Measurements from ENCODE around the gene MED28.

Gene MED28

DNA sequence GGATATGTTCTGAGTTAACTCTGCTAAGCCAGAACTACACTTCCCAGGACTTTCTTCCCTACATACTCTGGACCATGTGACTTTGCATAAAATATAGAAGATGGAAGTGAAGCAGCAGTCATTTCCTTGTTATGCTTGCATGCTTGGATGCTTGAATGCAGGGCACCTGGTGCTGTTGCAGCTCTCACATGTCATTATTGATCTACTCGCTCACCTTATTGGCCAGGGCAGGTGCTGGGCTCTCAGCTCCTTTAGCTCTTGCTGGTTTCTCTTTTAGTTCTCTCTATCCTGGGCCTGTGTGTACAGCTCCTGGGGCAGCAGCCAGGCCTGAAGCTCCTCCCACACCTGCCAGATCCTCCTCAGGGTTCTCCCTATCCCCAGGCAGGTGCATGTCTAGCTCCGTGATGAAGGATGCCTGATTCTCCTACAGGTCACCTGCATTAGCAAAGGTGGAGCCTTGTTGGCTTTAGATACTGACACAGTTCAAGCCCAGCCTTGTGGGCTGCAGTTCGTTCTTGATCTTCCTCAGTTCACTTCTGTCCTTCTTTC, 53.3 kb downstream of the MED28 start:
- DNase-seq: no peak

DNA sequence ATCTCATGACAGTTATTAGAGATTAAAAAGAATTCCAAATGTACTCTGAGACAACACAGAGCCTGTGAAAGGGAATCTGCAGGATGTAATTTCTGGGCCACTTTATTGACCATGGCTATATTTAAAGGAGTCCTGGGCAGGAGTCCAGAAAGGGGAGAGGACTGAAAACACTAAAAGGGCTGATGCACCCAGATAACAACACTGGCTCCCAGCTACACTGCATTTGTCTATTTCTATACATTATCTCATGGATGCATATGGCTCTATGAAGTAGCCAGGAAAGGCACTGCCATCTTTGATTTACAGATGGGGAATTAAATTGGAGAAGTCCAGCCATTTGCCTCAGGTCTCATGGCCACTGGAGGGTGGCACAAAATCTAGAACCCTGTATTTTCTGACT, 56.0 kb downstream of the MED28 start:
- no peak for DNase-seq

DNA sequence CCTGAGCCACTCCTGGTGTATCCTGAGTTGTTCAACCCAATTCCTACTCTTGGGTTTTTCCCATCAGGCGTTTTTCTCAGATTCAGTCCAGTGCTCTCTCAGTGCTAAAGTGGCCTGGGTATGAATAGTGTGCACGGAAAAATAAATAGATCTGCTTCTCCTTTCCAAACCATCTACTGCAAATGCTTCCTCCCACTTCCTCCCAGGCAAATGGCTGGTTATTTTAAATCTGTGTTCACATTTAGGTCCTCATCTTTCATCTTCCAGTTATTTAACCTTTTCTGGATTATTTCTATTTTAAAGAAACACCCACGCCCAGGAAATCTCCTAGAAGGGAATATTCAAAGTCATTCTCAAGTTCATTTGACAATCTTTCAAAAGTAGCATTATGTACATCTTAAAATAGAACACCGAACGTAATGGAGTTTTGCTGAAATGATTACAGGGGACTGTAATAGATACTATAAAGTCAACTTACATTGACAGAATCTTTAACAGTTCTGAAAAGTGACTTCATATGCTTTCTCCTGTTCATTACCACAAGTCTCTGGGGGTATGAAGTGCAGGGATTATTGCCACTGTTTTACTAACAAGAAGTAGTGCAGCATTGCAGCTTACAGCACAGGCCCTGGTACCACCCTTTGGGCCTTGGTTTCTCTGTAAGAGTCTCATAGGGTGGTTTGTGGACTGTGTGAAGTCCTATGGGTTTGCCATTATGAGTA, 66.3 kb downstream of the MED28 start:
- DNase-seq: no peak

DNA sequence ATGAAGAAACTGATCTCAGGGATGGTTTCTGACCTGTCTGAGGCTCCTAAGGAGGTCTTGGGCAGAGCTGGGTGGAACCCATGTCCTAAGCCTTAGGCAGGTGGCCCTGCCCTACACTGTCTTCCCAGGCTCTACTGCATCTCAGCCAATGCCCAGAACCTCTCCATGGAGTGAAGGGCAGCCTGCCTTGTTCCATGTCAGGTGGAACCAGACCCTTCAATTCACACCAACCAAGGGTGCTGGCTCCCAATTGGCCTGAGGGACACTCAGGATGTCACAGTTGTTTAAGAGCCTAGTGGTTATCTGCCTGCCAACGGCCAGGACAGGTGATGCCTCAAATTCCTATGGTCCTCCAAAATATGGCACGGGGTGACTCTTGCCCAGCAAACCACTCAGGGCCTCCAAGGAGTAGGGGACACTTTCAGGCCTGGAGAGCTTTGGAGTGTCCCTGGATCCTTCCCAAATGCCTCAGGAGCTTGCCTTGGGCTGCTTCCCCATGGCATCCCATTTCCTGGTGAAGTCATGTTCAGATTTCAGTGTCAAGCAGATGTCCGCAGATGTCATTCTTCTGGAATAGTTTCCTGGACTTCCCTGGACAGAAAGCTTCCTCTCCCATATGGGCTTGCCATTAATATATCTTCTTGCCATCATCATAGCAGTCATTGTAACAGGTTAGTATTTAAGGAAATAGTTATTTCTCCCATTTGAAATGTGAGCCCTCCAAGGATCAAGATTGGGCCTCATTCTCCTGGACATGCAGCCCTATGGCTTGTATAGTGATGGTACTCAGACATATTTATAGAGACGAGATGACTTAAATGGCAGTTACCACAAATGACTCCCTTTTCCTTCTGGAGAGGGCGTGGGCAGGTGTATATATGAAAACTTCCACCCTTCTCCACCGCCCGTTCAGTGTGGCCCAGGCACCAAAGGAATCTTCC, 67.1 kb downstream of the MED28 start:
- DNase-seq: no peak

DNA sequence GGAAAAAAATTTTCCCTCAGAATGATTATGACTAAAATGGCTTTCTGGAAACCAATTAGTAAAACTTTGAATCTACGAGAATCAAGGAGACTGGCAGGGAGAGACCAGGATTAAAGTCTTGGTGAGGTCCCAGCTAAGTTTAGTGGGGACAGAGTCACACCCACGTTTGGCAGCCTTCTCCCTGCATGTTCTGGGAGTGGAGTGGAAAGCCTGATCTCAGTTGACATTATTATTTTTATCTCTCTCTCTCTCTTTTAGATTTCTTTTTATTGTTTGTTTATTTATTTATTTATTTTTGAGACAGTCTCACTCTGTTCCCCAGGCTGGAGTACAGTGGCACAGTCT, 67.8 kb downstream of the MED28 start:
- no peak for DNase-seq
